Nephron (organoid): ENCODE data around the gene FTH1.

ENCODE experiments used
- H3K27ac Mint-ChIP-seq, 3 experiments: 2 replicates each; pipeline ENCODE4 v1.8.0; 2020; ENCODE audit warnings: mixed read lengths in 3 of 3, mild to moderate bottlenecking in 2 of 3, moderate library complexity in 1 of 3
- H3K27me3 Mint-ChIP-seq: 2 replicates; pipeline ENCODE4 v1.8.0; 2021; ENCODE audit warnings: low read depth, mild to moderate bottlenecking, moderate library complexity, mixed read lengths
- H3K36me3 Mint-ChIP-seq: 2 replicates; pipeline ENCODE4 v1.8.0; 2020; ENCODE audit warnings: low read depth, mixed read lengths
- H3K4me1 Mint-ChIP-seq: 2 replicates; pipeline ENCODE4 v1.8.0; 2020; ENCODE audit warnings: mixed read lengths
- H3K4me3 Mint-ChIP-seq, 3 experiments: 2 replicates each; pipeline ENCODE4 v1.8.0; 2020; ENCODE audit warnings: mild to moderate bottlenecking in 3 of 3, mixed read lengths in 3 of 3, moderate library complexity in 2 of 3
- H3K9me3 Mint-ChIP-seq: 2 replicates; pipeline ENCODE4 v1.8.0; 2020; ENCODE audit warnings: mixed read lengths
- TF ChIP-seq, protein P1 (sequence below), 3 experiments: fragments of 200-600 bp; sonication (generic); IDR thresholded peaks; one replicate each; pipeline ENCODE4 v1.5.0; 2021; ENCODE audit warnings: antibody characterized with exemption in 3 of 3; ENCODE audit not compliant: unreplicated experiment in 3 of 3

FTH1 gene

GRCh38 chr11:62000539-62001446 lies 33.4 kb upstream of the FTH1 start:
- H3K27ac Mint-ChIP-seq: peak overlapping the region; percentile 89 to 97 (median 97)
- peaks cover 3% of the 10 kb centered on the region for H3K27me3 Mint-ChIP-seq
- TF ChIP-seq, protein P1, sequence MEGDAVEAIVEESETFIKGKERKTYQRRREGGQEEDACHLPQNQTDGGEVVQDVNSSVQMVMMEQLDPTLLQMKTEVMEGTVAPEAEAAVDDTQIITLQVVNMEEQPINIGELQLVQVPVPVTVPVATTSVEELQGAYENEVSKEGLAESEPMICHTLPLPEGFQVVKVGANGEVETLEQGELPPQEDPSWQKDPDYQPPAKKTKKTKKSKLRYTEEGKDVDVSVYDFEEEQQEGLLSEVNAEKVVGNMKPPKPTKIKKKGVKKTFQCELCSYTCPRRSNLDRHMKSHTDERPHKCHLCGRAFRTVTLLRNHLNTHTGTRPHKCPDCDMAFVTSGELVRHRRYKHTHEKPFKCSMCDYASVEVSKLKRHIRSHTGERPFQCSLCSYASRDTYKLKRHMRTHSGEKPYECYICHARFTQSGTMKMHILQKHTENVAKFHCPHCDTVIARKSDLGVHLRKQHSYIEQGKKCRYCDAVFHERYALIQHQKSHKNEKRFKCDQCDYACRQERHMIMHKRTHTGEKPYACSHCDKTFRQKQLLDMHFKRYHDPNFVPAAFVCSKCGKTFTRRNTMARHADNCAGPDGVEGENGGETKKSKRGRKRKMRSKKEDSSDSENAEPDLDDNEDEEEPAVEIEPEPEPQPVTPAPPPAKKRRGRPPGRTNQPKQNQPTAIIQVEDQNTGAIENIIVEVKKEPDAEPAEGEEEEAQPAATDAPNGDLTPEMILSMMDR (IDR thresholded peaks at IDR 0.05; ENCODE audit: unreplicated experiment in 3 of 3): no peak
- peaks cover 8% of the 10 kb centered on the region for H3K9me3 Mint-ChIP-seq
- peak overlapping the region in 1 of 3 experiments; percentile 13 for H3K4me3 Mint-ChIP-seq
- H3K4me1 Mint-ChIP-seq: peaks cover 35% of the 10 kb centered on the region
- no peaks in the 10 kb centered on the region for H3K36me3 Mint-ChIP-seq

DNA sequence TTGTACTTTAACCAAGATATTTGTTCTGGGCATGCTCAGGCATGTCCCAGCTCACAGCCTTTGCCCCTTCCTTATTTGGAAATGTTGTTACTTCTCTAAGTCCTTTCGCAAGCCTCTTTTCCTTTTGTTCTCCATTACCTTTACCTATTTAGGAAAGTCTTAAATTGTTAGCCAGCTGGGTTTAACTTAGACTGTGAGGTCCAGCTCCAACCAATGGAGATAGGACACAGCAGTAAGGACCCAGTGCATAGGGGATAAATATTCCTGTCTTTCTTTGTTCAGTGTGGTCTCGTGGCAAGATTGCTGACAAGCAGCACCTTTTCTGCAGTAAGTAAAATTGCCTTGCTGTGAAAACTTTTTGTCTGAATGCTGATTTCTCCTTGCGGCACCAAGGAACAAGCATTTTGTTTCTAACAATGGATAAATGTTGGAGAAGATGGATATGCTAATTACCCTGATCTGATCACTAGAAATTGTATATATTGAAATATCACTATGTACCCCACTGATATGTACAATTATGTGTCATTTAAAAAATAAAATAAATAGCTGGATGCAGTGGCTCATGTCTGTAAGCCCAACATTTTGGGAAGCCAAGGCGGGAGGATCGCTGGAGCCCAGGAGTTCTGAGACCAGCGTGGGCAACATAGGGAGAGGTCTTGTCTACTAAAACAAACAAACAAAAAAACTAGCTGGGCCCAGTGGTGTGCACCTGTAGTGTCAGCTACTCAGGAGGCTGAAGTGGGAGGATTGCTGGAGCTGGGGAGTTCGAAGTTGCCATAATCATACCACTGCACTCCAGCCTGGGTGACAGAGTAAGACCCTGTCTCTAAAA lies 31.9 kb upstream of the FTH1 start:
- Mint-ChIP-seq H3K9me3 (peaks cover 8% of the 10 kb centered on the region), H3K36me3 (no peaks in the 10 kb centered on the region), H3K4me3 (no peak overlapping the region), H3K27me3 (peaks cover 3% of the 10 kb centered on the region), H3K4me1 (peaks cover 25% of the 10 kb centered on the region), H3K27ac (peak overlapping the region; percentile 55 to 87 (median 79))
- TF ChIP-seq, protein P1 (IDR thresholded peaks at IDR 0.05; ENCODE audit: unreplicated experiment in 3 of 3): no peak

- TF ChIP-seq, protein P1 (IDR thresholded peaks at IDR 0.05; ENCODE audit: unreplicated experiment in 3 of 3): no peak
- Mint-ChIP-seq H3K4me3 (no peak overlapping the region), H3K27ac (no peak overlapping the region), H3K4me1 (peaks cover 17% of the 10 kb centered on the region), H3K9me3 (peaks cover 13% of the 10 kb centered on the region), H3K36me3 (no peaks in the 10 kb centered on the region), H3K27me3 (no peaks in the 10 kb centered on the region)
Measured at GRCh38 chr11:61996933-61997332, 29.5 kb upstream of the FTH1 start.

DNA sequence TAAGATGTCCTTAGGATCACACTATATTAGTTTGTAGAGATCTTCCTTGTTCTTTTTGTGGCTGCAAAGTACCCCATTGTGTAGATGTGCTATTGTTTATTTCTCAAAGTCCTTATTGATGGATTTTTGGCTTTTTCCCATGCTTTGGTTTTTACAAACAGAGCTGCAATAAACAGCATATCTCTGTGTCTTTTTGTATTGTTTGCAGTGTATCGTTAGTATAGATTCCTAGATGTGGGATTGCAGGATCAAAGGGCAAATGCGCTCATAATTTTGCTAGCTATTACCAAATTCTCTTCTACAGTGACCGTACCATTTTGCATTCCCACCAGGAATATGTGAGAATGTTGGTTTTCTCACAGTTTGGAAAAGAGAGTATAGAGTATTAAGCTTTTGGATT lies 27.5 kb upstream of the FTH1 start:
- Mint-ChIP-seq H3K27me3 (no peaks in the 10 kb centered on the region), H3K4me3 (no peak overlapping the region), H3K4me1 (peaks cover 7% of the 10 kb centered on the region), H3K27ac (no peak overlapping the region), H3K9me3 (peaks cover 18% of the 10 kb centered on the region), H3K36me3 (no peaks in the 10 kb centered on the region)
- TF ChIP-seq, protein P1 (IDR thresholded peaks at IDR 0.05; ENCODE audit: unreplicated experiment in 3 of 3): no peak

DNA sequence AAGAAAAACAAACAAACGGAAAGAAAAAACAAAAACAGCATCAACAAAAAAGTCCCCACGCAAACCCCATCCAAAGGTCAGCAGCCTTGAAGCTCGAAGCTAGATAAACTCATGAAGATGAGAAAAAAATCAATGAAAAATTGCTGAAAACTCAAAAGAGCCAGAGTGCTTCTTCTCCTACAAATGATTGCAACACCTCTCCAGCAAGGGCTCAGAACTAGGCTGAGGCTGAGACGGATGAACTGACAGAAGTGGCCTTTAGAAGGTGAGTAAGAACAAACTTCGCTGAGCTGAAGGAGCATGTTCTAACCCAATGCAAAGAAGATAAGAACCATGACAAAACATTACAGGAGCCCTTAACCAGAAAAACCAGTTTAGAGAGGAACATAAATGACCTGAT lies 18.4 kb upstream of the FTH1 start:
- Mint-ChIP-seq H3K4me3 (no peak overlapping the region), H3K4me1 (peaks cover 3% of the 10 kb centered on the region), H3K27me3 (no peaks in the 10 kb centered on the region), H3K36me3 (peaks cover 12% of the 10 kb centered on the region), H3K9me3 (peaks cover 33% of the 10 kb centered on the region), H3K27ac (no peak overlapping the region)
- TF ChIP-seq, protein P1 (IDR thresholded peaks at IDR 0.05; ENCODE audit: unreplicated experiment in 3 of 3): no peak
